ENCODE results near the gene UQCC2. TPM values are rescaled to one million over a fixed set of nuclear protein-coding genes. Genes with fewer than 3 reads are reported as not detected.

The UQCC2 gene
- total RNA-seq, 4 donors from 2014 or later: 11.3 to 39.4 (median 21.7) TPM

GRCh38 chr6:33678932-33679490 is 32.5 kb downstream of the UQCC2 start:
- H3K27me3 ChIP-seq: no peaks in the 10 kb centered on the region
- no peaks in the 10 kb centered on the region for H3K9me3 ChIP-seq
- no peak overlapping the region for H3K27ac ChIP-seq
- TF ChIP-seq POLR2A (IDR thresholded peaks at IDR 0.05) (no peak), POLR2AphosphoS5 (IDR thresholded peaks at IDR 0.05) (no peak), CTCF (IDR thresholded peaks at IDR 0.05) (no peak), EP300 (IDR thresholded peaks at IDR 0.05) (no peak)
- 90% methylated on average over 12 of the region's 12 CpGs for WGBS
- H3K4me3 ChIP-seq: no peak overlapping the region
- peaks cover 98% of the 10 kb centered on the region for H3K36me3 ChIP-seq
- DNase-seq (ENCODE audit: low spot score in 2 of 2): no peak
- H3K4me1 ChIP-seq: peaks cover 5% of the 10 kb centered on the region

- 94% methylated on average over 23 of the region's 24 CpGs for WGBS
- peaks cover 98% of the 10 kb centered on the region for H3K36me3 ChIP-seq
- TF ChIP-seq POLR2AphosphoS5 (IDR thresholded peaks at IDR 0.05) (no peak), CTCF (IDR thresholded peaks at IDR 0.05) (no peak), POLR2A (IDR thresholded peaks at IDR 0.05) (no peak), EP300 (IDR thresholded peaks at IDR 0.05) (no peak)
- peaks cover 5% of the 10 kb centered on the region for H3K4me1 ChIP-seq
- no peaks in the 10 kb centered on the region for H3K9me3 ChIP-seq
- H3K4me3 ChIP-seq: no peak overlapping the region
- no peaks in the 10 kb centered on the region for H3K27me3 ChIP-seq
- DNase-seq (ENCODE audit: low spot score in 2 of 2): no peak
- no peak overlapping the region for H3K27ac ChIP-seq
These were observed 33.1 kb downstream of the UQCC2 start for GRCh38 chr6:33678233-33678931.

- Histone ChIP-seq H3K4me1 (peaks cover 5% of the 10 kb centered on the region), H3K9me3 (no peaks in the 10 kb centered on the region), H3K36me3 (peaks cover 98% of the 10 kb centered on the region), H3K27ac (no peak overlapping the region), H3K4me3 (no peak overlapping the region), H3K27me3 (no peaks in the 10 kb centered on the region)
- no peak for DNase-seq (ENCODE audit: low spot score in 2 of 2)
- no peak for TF ChIP-seq EP300 (IDR thresholded peaks at IDR 0.05)
- TF ChIP-seq CTCF (IDR thresholded peaks at IDR 0.05): no peak
- no peak for TF ChIP-seq POLR2AphosphoS5 (IDR thresholded peaks at IDR 0.05)
- no peak for TF ChIP-seq POLR2A (IDR thresholded peaks at IDR 0.05)
- WGBS: 87% methylated on average over 2 of the region's 2 CpGs
These were observed 33.8 kb downstream of the UQCC2 start for GRCh38 chr6:33677689-33678088.

GRCh38 chr6:33677143-33677660 is 34.3 kb downstream of the UQCC2 start:
- 57% methylated on average over 8 of the region's 8 CpGs for WGBS
- Histone ChIP-seq H3K36me3 (peaks cover 93% of the 10 kb centered on the region), H3K4me1 (peaks cover 5% of the 10 kb centered on the region), H3K27ac (no peak overlapping the region), H3K27me3 (no peaks in the 10 kb centered on the region), H3K4me3 (no peak overlapping the region), H3K9me3 (no peaks in the 10 kb centered on the region)
- no peak for DNase-seq (ENCODE audit: low spot score in 2 of 2)
- TF ChIP-seq POLR2A (IDR thresholded peaks at IDR 0.05): no peak
- no peak for TF ChIP-seq POLR2AphosphoS5 (IDR thresholded peaks at IDR 0.05)
- TF ChIP-seq CTCF (IDR thresholded peaks at IDR 0.05): no peak
- no peak for TF ChIP-seq EP300 (IDR thresholded peaks at IDR 0.05)

GRCh38 chr6:33676416-33677142 is 34.9 kb downstream of the UQCC2 start:
- H3K27ac ChIP-seq: no peak overlapping the region
- peaks cover 93% of the 10 kb centered on the region for H3K36me3 ChIP-seq

More at GRCh38 chr6:33676416-33677142, 34.9 kb downstream of the UQCC2 start:
- 75% methylated on average over 15 of the region's 15 CpGs for WGBS
- no peaks in the 10 kb centered on the region for H3K27me3 ChIP-seq
- no peaks in the 10 kb centered on the region for H3K9me3 ChIP-seq
- DNase-seq (ENCODE audit: low spot score in 2 of 2): no peak
- peaks cover 5% of the 10 kb centered on the region for H3K4me1 ChIP-seq
- no peak overlapping the region for H3K4me3 ChIP-seq
- TF ChIP-seq POLR2AphosphoS5 (IDR thresholded peaks at IDR 0.05) (no peak), CTCF (IDR thresholded peaks at IDR 0.05) (no peak), POLR2A (IDR thresholded peaks at IDR 0.05) (no peak), EP300 (IDR thresholded peaks at IDR 0.05) (no peak)

All from suprapubic skin (tissue), 4 donors.